ENCODE results near the gene FRMPD4.

- TF ChIP-seq GATA2 (IDR thresholded peaks at IDR 0.05; ENCODE audit: low read depth, low read length) (no peak), GATA3 (IDR thresholded peaks at IDR 0.05; ENCODE audit: low read depth, low read length) (no peak)
Measured at GRCh38 chrX:12489341-12489740, 351.1 kb downstream of the FRMPD4 start.

Data from SH-SY5Y (cell line).